NK-92 treated with Interleukin-12 subunit alpha and Interleukin-12 subunit beta, amount 100 ng/mL, for 24 hours (cell line): Measurements from ENCODE around the gene AMIGO2.

Experiments
- DNase-seq: peaks from one replicate; lab custom pipeline; 2025; lab: John Stamatoyannopoulos, UW

Gene AMIGO2

GRCh38 chr12:47033789-47034555, 45.8 kb downstream of the AMIGO2 start:
- DNase-seq: no peak

- no peak for DNase-seq
Measured at GRCh38 chr12:47033081-47033480, 46.7 kb downstream of the AMIGO2 start.

GRCh38 chr12:47032644-47033043, 47.1 kb downstream of the AMIGO2 start:
- no peak for DNase-seq

- DNase-seq: no peak
Measured at GRCh38 chr12:47029903-47030302, 49.9 kb downstream of the AMIGO2 start.

- DNase-seq: no peak
Measured at GRCh38 chr12:47028981-47029708, 50.6 kb downstream of the AMIGO2 start.

- DNase-seq: no peak
Measured at GRCh38 chr12:47028186-47028585, 51.6 kb downstream of the AMIGO2 start.
